ENCODE data around the gene CBFB. TPM values are rescaled to one million over a fixed set of nuclear protein-coding genes. Genes with fewer than 3 reads are reported as not detected.

Gene CBFB
- total RNA-seq, 1 experiment from 2014 or later = 79.3 TPM

GRCh38 chr16:67021321-67021720 lies 7.6 kb upstream of the CBFB start:
- no peak overlapping the region for H3K27ac ChIP-seq (ENCODE audit: low read length)
- no peaks in the 10 kb centered on the region for H3K79me2 ChIP-seq (ENCODE audit: low read length)
- H3K9me3 ChIP-seq (ENCODE audit: low read length) = no peaks in the 10 kb centered on the region
- peaks cover 10% of the 10 kb centered on the region for H3K4me1 ChIP-seq (ENCODE audit: low read length)
- no peak overlapping the region for H3K4me3 ChIP-seq (ENCODE audit: low read length)
- no peaks in the 10 kb centered on the region for H3K36me3 ChIP-seq (ENCODE audit: insufficient read depth, low read length)
- peak; percentile 51 for DNase-seq
- H2AFZ ChIP-seq (ENCODE audit: low read length) = peak overlapping the region; percentile 52
- peak overlapping the region; percentile 50 for H3K4me2 ChIP-seq (ENCODE audit: low read depth, low read length, poor library complexity, severe bottlenecking)
- no peaks in the 10 kb centered on the region for H4K20me1 ChIP-seq (ENCODE audit: insufficient read depth, low read depth, low read length)
- H3K9ac ChIP-seq (ENCODE audit: low read length) = no peak overlapping the region
- H3K9me2 ChIP-seq (replicated peaks; ENCODE audit: insufficient read depth, low read length) = no peaks in the 10 kb centered on the region
- no peaks in the 10 kb centered on the region for H3K27me3 ChIP-seq (ENCODE audit: low read length)

GRCh38 chr16:67022531-67023214 lies 6.3 kb upstream of the CBFB start:
- Histone ChIP-seq H3K9me2 (replicated peaks; ENCODE audit: insufficient read depth, low read length) (no peaks in the 10 kb centered on the region), H3K27ac (ENCODE audit: low read length) (no peak overlapping the region), H3K27me3 (ENCODE audit: low read length) (no peaks in the 10 kb centered on the region), H3K4me3 (ENCODE audit: low read length) (no peak overlapping the region), H2AFZ (ENCODE audit: low read length) (no peak overlapping the region), H3K4me1 (ENCODE audit: low read length) (peaks cover 10% of the 10 kb centered on the region), H3K4me2 (ENCODE audit: low read depth, low read length, poor library complexity, severe bottlenecking) (no peak overlapping the region), H3K9ac (ENCODE audit: low read length) (no peak overlapping the region), H4K20me1 (ENCODE audit: insufficient read depth, low read depth, low read length) (no peaks in the 10 kb centered on the region), H3K36me3 (ENCODE audit: insufficient read depth, low read length) (no peaks in the 10 kb centered on the region), H3K9me3 (ENCODE audit: low read length) (no peaks in the 10 kb centered on the region), H3K79me2 (ENCODE audit: low read length) (no peaks in the 10 kb centered on the region)
- no peak for DNase-seq

- no peaks in the 10 kb centered on the region for H3K9me2 ChIP-seq (replicated peaks; ENCODE audit: insufficient read depth, low read length)
- no peak overlapping the region for H2AFZ ChIP-seq (ENCODE audit: low read length)
- no peaks in the 10 kb centered on the region for H3K9me3 ChIP-seq (ENCODE audit: low read length)
- H3K4me2 ChIP-seq (ENCODE audit: low read depth, low read length, poor library complexity, severe bottlenecking) = no peak overlapping the region
- no peaks in the 10 kb centered on the region for H3K27me3 ChIP-seq (ENCODE audit: low read length)
- no peak overlapping the region for H3K27ac ChIP-seq (ENCODE audit: low read length)
- H3K79me2 ChIP-seq (ENCODE audit: low read length) = peaks cover 6% of the 10 kb centered on the region; the same call in 1 of the 2 replicates
- DNase-seq = no peak
- no peaks in the 10 kb centered on the region for H3K36me3 ChIP-seq (ENCODE audit: insufficient read depth, low read length)
- peaks cover 12% of the 10 kb centered on the region for H3K4me1 ChIP-seq (ENCODE audit: low read length)
- H4K20me1 ChIP-seq (ENCODE audit: insufficient read depth, low read depth, low read length) = no peaks in the 10 kb centered on the region
- H3K9ac ChIP-seq (ENCODE audit: low read length) = no peak overlapping the region
- H3K4me3 ChIP-seq (ENCODE audit: low read length) = no peak overlapping the region
These were observed 5.3 kb upstream of the CBFB start for GRCh38 chr16:67023689-67024088.

- Histone ChIP-seq H2AFZ (ENCODE audit: low read length) (no peak overlapping the region), H3K4me1 (ENCODE audit: low read length) (peaks cover 12% of the 10 kb centered on the region), H3K79me2 (ENCODE audit: low read length) (peaks cover 10% of the 10 kb centered on the region), H3K36me3 (ENCODE audit: insufficient read depth, low read length) (no peaks in the 10 kb centered on the region), H3K4me3 (ENCODE audit: low read length) (no peak overlapping the region), H3K9ac (ENCODE audit: low read length) (no peak overlapping the region), H3K27ac (ENCODE audit: low read length) (no peak overlapping the region), H3K9me3 (ENCODE audit: low read length) (no peaks in the 10 kb centered on the region), H4K20me1 (ENCODE audit: insufficient read depth, low read depth, low read length) (no peaks in the 10 kb centered on the region), H3K27me3 (ENCODE audit: low read length) (no peaks in the 10 kb centered on the region), H3K4me2 (ENCODE audit: low read depth, low read length, poor library complexity, severe bottlenecking) (no peak overlapping the region), H3K9me2 (replicated peaks; ENCODE audit: insufficient read depth, low read length) (no peaks in the 10 kb centered on the region)
- DNase-seq = no peak
These were observed 4.4 kb upstream of the CBFB start for GRCh38 chr16:67024384-67025209.

GRCh38 chr16:67025210-67025550 lies 3.8 kb upstream of the CBFB start:
- DNase-seq = no peak
- no peak overlapping the region for H3K4me2 ChIP-seq (ENCODE audit: low read depth, low read length, poor library complexity, severe bottlenecking)
- no peaks in the 10 kb centered on the region for H3K9me3 ChIP-seq (ENCODE audit: low read length)
- H3K4me3 ChIP-seq (ENCODE audit: low read length) = no peak overlapping the region
- no peak overlapping the region for H2AFZ ChIP-seq (ENCODE audit: low read length)
- H3K27ac ChIP-seq (ENCODE audit: low read length) = no peak overlapping the region
- no peaks in the 10 kb centered on the region for H3K27me3 ChIP-seq (ENCODE audit: low read length)
- H3K9ac ChIP-seq (ENCODE audit: low read length) = no peak overlapping the region
- H3K4me1 ChIP-seq (ENCODE audit: low read length) = peaks cover 12% of the 10 kb centered on the region
- H3K79me2 ChIP-seq (ENCODE audit: low read length) = peaks cover 16% of the 10 kb centered on the region
- no peaks in the 10 kb centered on the region for H4K20me1 ChIP-seq (ENCODE audit: insufficient read depth, low read depth, low read length)
- no peaks in the 10 kb centered on the region for H3K9me2 ChIP-seq (replicated peaks; ENCODE audit: insufficient read depth, low read length)
- H3K36me3 ChIP-seq (ENCODE audit: insufficient read depth, low read length) = no peaks in the 10 kb centered on the region

GRCh38 chr16:67026570-67026969 lies 2.4 kb upstream of the CBFB start:
- peaks cover 30% of the 10 kb centered on the region for H3K79me2 ChIP-seq (ENCODE audit: low read length)
- no peak overlapping the region for H3K4me3 ChIP-seq (ENCODE audit: low read length)
- H3K36me3 ChIP-seq (ENCODE audit: insufficient read depth, low read length) = peaks cover 4% of the 10 kb centered on the region
- no peak overlapping the region for H3K27ac ChIP-seq (ENCODE audit: low read length)
- no peak overlapping the region for H3K9ac ChIP-seq (ENCODE audit: low read length)
- H4K20me1 ChIP-seq (ENCODE audit: insufficient read depth, low read depth, low read length) = 0 out of 2 replicates have a peak, but pooled peaks cover 6% of the 10 kb centered on the region
- no peak overlapping the region for H2AFZ ChIP-seq (ENCODE audit: low read length)
- no peak for DNase-seq
- no peaks in the 10 kb centered on the region for H3K9me3 ChIP-seq (ENCODE audit: low read length)
- no peaks in the 10 kb centered on the region for H3K9me2 ChIP-seq (replicated peaks; ENCODE audit: insufficient read depth, low read length)
- H3K27me3 ChIP-seq (ENCODE audit: low read length) = no peaks in the 10 kb centered on the region
- peaks cover 20% of the 10 kb centered on the region for H3K4me1 ChIP-seq (ENCODE audit: low read length)
- H3K4me2 ChIP-seq (ENCODE audit: low read depth, low read length, poor library complexity, severe bottlenecking) = no peak overlapping the region

GRCh38 chr16:67027046-67027445 lies 1.9 kb upstream of the CBFB start:
- Histone ChIP-seq H3K9me3 (ENCODE audit: low read length) (no peaks in the 10 kb centered on the region), H4K20me1 (ENCODE audit: insufficient read depth, low read depth, low read length) (0 out of 2 replicates have a peak, but pooled peaks cover 6% of the 10 kb centered on the region), H3K9ac (ENCODE audit: low read length) (no peak overlapping the region), H2AFZ (ENCODE audit: low read length) (no peak overlapping the region), H3K4me2 (ENCODE audit: low read depth, low read length, poor library complexity, severe bottlenecking) (no peak overlapping the region), H3K27ac (ENCODE audit: low read length) (no peak overlapping the region), H3K4me3 (ENCODE audit: low read length) (no peak overlapping the region), H3K9me2 (replicated peaks; ENCODE audit: insufficient read depth, low read length) (no peaks in the 10 kb centered on the region), H3K27me3 (ENCODE audit: low read length) (no peaks in the 10 kb centered on the region), H3K79me2 (ENCODE audit: low read length) (peaks cover 35% of the 10 kb centered on the region), H3K4me1 (ENCODE audit: low read length) (peaks cover 23% of the 10 kb centered on the region), H3K36me3 (ENCODE audit: insufficient read depth, low read length) (peaks cover 5% of the 10 kb centered on the region)
- DNase-seq = no peak

- peak; percentile 52 for DNase-seq
These were observed 718 bp upstream of the CBFB start for GRCh38 chr16:67028167-67028695.

More at GRCh38 chr16:67028167-67028695, 718 bp upstream of the CBFB start:
- peaks cover 16% of the 10 kb centered on the region for H3K36me3 ChIP-seq (ENCODE audit: insufficient read depth, low read length)
- no peaks in the 10 kb centered on the region for H3K9me2 ChIP-seq (replicated peaks; ENCODE audit: insufficient read depth, low read length)
- H3K4me1 ChIP-seq (ENCODE audit: low read length) = peaks cover 32% of the 10 kb centered on the region
- peak overlapping the region; percentile 96 for H3K4me3 ChIP-seq (ENCODE audit: low read length)
- peak overlapping the region; percentile 98 for H3K4me2 ChIP-seq (ENCODE audit: low read depth, low read length, poor library complexity, severe bottlenecking)
- peak overlapping the region; percentile 93 for H2AFZ ChIP-seq (ENCODE audit: low read length)
- H3K79me2 ChIP-seq (ENCODE audit: low read length) = peaks cover 47% of the 10 kb centered on the region
- H3K27me3 ChIP-seq (ENCODE audit: low read length) = no peaks in the 10 kb centered on the region
- H3K9ac ChIP-seq (ENCODE audit: low read length) = peak overlapping the region; percentile 93
- peak overlapping the region; percentile 78 for H3K27ac ChIP-seq (ENCODE audit: low read length)
- no peaks in the 10 kb centered on the region for H3K9me3 ChIP-seq (ENCODE audit: low read length)
- 0 out of 2 replicates have a peak, but pooled peaks cover 6% of the 10 kb centered on the region for H4K20me1 ChIP-seq (ENCODE audit: insufficient read depth, low read depth, low read length)
